ENCODE data around the gene ALKBH3. TPM values are rescaled to one million over a fixed set of nuclear protein-coding genes. Genes with fewer than 3 reads are reported as not detected.

The ALKBH3 gene
- total and polyA plus RNA-seq, 3 donors from 2014 or later, result 39.9 to 45.8 (median 45.4) TPM

DNA sequence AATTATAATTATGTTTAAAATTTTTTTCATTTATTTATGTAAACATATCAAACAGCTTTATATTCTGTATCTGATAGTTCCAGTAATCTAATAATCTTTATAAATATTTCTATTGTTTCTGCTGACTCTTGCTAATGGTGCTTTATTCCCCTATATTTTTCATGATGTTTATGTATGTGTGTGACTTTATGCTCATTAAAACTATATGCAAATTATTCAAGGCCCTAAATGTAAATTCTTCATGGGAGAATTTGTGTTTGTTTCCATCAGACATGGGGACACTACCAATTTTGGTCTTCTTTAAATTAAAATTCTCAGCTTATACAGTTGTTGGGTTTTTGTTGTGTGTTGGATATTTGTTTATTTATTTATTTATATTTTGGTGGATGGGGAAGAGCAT lies 13.7 kb upstream of the ALKBH3 start:
- Histone ChIP-seq H3K4me3 (no peak overlapping the region), H3K9me3 (no peaks in the 10 kb centered on the region), H3K4me1 (no peaks in the 10 kb centered on the region), H3K36me3 (ENCODE audit: low read depth, missing control alignments) (no peaks in the 10 kb centered on the region), H3K27me3 (no peaks in the 10 kb centered on the region), H3K27ac (no peak overlapping the region)
- DNase-seq, result no peak
- intact Hi-C loops (cut with DNase I; ENCODE audit: low total_unique reads), result no loop called here
- TF ChIP-seq POLR2A (IDR thresholded peaks at IDR 0.05), result no peak
- TF ChIP-seq, protein P1, sequence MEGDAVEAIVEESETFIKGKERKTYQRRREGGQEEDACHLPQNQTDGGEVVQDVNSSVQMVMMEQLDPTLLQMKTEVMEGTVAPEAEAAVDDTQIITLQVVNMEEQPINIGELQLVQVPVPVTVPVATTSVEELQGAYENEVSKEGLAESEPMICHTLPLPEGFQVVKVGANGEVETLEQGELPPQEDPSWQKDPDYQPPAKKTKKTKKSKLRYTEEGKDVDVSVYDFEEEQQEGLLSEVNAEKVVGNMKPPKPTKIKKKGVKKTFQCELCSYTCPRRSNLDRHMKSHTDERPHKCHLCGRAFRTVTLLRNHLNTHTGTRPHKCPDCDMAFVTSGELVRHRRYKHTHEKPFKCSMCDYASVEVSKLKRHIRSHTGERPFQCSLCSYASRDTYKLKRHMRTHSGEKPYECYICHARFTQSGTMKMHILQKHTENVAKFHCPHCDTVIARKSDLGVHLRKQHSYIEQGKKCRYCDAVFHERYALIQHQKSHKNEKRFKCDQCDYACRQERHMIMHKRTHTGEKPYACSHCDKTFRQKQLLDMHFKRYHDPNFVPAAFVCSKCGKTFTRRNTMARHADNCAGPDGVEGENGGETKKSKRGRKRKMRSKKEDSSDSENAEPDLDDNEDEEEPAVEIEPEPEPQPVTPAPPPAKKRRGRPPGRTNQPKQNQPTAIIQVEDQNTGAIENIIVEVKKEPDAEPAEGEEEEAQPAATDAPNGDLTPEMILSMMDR (IDR thresholded peaks at IDR 0.05), result no peak

DNA sequence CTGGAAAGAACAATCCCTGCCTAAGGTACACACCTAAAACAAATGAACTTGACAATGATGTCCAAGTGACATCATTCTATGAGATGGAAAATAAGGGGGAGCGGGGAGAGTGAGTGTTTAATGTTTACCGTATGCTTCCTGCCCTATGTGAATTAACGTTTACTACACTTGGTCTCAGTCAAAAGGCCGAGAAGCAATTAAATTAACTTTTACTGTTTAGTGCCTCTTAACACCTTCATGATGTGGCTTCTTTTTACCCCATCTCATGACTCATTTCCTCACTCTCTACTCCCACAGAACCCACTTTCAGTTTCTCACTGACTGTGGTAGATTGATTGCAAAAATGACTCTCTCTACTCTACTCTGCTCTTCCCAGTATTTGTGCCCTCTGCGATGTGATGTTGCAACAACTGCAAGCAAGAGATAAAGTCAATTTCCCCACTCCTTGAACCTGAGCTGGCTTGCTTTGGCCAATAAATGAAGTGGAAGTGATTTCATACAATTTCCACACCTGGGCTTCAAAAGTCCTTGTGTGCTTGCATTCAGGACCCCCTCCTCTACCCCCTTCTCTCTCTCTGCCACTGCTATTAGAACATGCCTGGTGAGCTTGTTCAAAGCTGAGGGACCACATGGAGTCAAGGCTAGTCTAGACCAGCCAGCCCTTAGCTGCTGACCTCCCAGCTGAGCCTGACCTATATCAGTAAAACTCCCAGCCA lies 11.6 kb upstream of the ALKBH3 start:
- no peaks in the 10 kb centered on the region for H3K9me3 ChIP-seq

DNA sequence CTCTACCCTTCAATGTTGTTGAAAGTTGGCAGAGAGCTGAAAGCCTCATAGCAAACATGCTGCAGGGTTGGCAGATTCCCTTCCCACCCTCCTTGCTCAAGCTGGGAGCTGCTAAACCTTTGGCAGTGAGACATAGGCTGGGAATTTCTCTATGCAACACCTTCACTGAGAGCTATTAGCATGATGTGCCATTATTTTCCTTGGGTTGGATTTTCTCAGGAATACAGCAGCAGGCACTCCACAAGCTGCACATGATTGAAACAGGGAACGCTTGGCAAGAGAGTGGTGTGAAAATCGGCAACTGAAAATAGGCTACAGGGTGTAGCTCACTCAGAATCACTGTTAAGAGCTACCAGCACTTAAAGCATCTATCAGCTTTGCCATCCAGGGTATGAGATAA lies 9.6 kb upstream of the ALKBH3 start:
- Histone ChIP-seq H3K4me3 (no peak overlapping the region), H3K4me1 (no peaks in the 10 kb centered on the region), H3K9me3 (no peaks in the 10 kb centered on the region), H3K27ac (no peak overlapping the region), H3K27me3 (no peaks in the 10 kb centered on the region), H3K36me3 (ENCODE audit: low read depth, missing control alignments) (no peaks in the 10 kb centered on the region)
- DNase-seq, result no peak
- 77 to 84% methylated on average over 2 of the region's 2 CpGs for WGBS, 2 donors
- intact Hi-C loops (cut with DNase I; ENCODE audit: low total_unique reads), result no loop called here
- TF ChIP-seq, protein P1 (IDR thresholded peaks at IDR 0.05), result no peak
- TF ChIP-seq POLR2A (IDR thresholded peaks at IDR 0.05), result no peak

More for the DNA sequence above, 11.6 kb upstream of the ALKBH3 start:
- Histone ChIP-seq H3K36me3 (ENCODE audit: low read depth, missing control alignments) (no peaks in the 10 kb centered on the region), H3K4me3 (no peak overlapping the region), H3K4me1 (no peaks in the 10 kb centered on the region), H3K27me3 (no peaks in the 10 kb centered on the region), H3K27ac (no peak overlapping the region)
- intact Hi-C loops (cut with DNase I; ENCODE audit: low total_unique reads), result no loop called here
- TF ChIP-seq POLR2A (IDR thresholded peaks at IDR 0.05), result no peak
- 41 to 62% methylated on average over 5 of the region's 5 CpGs for WGBS, 2 donors
- DNase-seq, result no peak

DNA sequence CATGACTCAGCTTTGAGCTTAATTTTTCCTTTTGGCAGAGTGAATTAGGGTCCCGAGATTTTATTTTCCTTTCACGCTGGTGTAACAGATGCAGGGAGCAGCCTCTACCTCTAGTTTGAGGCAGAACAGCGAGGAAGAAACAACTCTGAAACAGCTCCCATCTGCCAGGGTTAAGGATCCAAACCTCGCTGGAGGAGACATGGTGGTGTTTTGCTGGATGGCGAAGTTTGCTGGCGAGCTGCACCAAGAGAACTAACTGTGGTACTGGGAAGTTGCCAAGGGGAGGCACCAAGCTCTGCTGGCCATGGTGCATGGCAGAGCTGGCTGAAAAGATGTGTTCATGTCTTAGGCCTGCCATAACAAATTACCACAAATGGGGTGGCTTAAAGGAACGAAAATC lies 7.6 kb upstream of the ALKBH3 start:
- WGBS, 2 donors, result 69 to 82% methylated on average over 7 of the region's 7 CpGs
- Histone ChIP-seq H3K36me3 (ENCODE audit: low read depth, missing control alignments) (no peaks in the 10 kb centered on the region), H3K9me3 (no peaks in the 10 kb centered on the region), H3K27ac (no peak overlapping the region), H3K4me1 (no peaks in the 10 kb centered on the region), H3K4me3 (no peak overlapping the region), H3K27me3 (no peaks in the 10 kb centered on the region)
- TF ChIP-seq, protein P1 (IDR thresholded peaks at IDR 0.05), result no peak
- no peak for TF ChIP-seq POLR2A (IDR thresholded peaks at IDR 0.05)
- no peak for DNase-seq
- intact Hi-C loops (cut with DNase I; ENCODE audit: low total_unique reads), result no loop called here

DNA sequence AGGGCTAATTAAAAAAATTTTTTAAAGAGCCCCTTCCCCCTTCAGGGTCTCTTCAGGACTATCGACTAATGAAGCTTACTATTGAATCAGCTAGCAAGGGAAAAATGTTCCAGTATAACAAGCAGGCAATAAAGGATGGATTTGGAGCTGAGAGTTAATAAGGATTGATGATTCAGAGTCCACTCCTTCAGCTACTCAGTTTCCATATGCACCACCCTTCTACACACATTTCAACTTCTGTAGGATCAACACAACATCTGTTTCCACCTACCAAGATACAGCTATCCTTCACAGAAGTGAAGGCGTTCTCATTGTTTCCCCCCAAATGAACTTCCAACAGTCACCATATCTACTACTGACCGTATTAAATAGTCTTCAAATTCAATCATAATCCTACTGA lies 6.6 kb upstream of the ALKBH3 start:
- intact Hi-C loops (cut with DNase I; ENCODE audit: low total_unique reads), result no loop called here
- H3K27ac ChIP-seq, result no peak overlapping the region
- TF ChIP-seq, protein P1 (IDR thresholded peaks at IDR 0.05), result no peak
- TF ChIP-seq POLR2A (IDR thresholded peaks at IDR 0.05), result no peak
- H3K4me1 ChIP-seq, result no peaks in the 10 kb centered on the region
- no peak for DNase-seq
- H3K27me3 ChIP-seq, result no peaks in the 10 kb centered on the region
- H3K4me3 ChIP-seq, result no peak overlapping the region
- H3K9me3 ChIP-seq, result no peaks in the 10 kb centered on the region
- no peaks in the 10 kb centered on the region for H3K36me3 ChIP-seq (ENCODE audit: low read depth, missing control alignments)
- 70 to 76% methylated on average over 3 of the region's 3 CpGs for WGBS, 2 donors

Data from testis (tissue), 3 donors.